Measurements from ENCODE around the gene DMRT1. TPM values are rescaled to one million over a fixed set of nuclear protein-coding genes. Genes with fewer than 3 reads are reported as not detected.

Gene DMRT1
- total RNA-seq, 1 experiment from 2014 or later: not detected

DNA sequence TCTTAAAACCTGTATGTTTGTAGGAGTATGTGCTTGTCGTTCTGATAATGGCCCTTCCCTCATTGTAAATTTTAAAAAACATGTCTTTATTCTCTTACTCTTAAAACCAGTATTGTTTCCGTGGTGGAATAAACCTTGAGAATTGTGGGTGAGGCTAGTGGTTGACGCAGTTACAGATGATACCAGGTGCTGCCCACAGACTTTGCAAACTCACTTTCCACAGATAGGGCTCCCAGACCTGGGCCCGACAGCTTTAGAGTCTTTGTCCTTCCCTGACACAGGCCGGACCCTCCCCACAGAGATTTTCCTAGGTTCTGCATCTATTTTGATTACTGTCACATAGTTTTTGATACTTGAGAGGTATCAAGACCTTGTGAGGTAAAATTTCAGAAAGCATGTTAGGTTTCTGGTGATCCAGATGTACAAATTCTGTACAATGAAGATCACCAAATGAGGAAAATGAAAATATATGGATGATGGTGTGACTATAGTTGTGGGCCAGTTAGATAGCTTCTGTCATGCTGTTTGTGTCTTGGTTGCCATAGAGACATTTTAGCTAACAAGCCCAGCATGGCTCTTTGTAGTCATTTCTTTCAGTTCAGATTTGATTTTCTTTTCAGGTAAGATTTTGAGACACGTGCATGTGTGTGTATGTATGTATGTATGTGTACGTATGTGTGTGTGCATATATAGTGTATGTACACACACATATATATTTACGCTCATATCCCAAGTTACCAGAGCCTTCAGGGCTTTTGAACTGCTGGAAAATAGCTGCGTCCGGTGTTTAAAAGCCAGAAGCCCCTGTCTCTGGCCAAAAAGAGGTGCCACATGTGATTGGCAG lies 33.8 kb downstream of the DMRT1 start (continued):
- TF ChIP-seq GRHL2 (CRISPR knock-in tag; IDR thresholded peaks at IDR 0.05; ENCODE audit: insufficient replicate concordance, severe bottlenecking) (no peak), NFATC4 (CRISPR knock-in tag; IDR thresholded peaks at IDR 0.05) (no peak), ZNF138 (CRISPR knock-in tag; conservative IDR thresholded peaks at IDR 0.05) (no peak), SMAD3 (CRISPR knock-in tag; IDR thresholded peaks at IDR 0.05; ENCODE audit: borderline replicate concordance) (no peak), ATF1 (CRISPR knock-in tag; IDR thresholded peaks at IDR 0.05) (no peak), TEAD1 (CRISPR knock-in tag; IDR thresholded peaks at IDR 0.05) (no peak), FOXP1 (CRISPR knock-in tag; IDR thresholded peaks at IDR 0.05; ENCODE audit: borderline replicate concordance) (no peak), ZNF121 (CRISPR knock-in tag; IDR thresholded peaks at IDR 0.05) (no peak)
- TF ChIP-seq, protein P1, sequence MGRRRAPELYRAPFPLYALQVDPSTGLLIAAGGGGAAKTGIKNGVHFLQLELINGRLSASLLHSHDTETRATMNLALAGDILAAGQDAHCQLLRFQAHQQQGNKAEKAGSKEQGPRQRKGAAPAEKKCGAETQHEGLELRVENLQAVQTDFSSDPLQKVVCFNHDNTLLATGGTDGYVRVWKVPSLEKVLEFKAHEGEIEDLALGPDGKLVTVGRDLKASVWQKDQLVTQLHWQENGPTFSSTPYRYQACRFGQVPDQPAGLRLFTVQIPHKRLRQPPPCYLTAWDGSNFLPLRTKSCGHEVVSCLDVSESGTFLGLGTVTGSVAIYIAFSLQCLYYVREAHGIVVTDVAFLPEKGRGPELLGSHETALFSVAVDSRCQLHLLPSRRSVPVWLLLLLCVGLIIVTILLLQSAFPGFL (CRISPR knock-in tag; IDR thresholded peaks at IDR 0.05; ENCODE audit: borderline replicate concordance): no peak
- TF ChIP-seq, protein P2, sequence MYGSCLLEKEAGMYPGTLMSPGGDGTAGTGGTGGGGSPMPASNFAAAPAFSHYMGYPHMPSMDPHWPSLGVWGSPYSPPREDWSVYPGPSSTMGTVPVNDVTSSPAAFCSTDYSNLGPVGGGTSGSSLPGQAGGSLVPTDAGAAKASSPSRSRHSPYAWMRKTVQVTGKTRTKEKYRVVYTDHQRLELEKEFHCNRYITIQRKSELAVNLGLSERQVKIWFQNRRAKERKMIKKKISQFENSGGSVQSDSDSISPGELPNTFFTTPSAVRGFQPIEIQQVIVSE (CRISPR knock-in tag; IDR thresholded peaks at IDR 0.05; ENCODE audit: borderline replicate concordance): no peak
- TF ChIP-seq, protein P3, sequence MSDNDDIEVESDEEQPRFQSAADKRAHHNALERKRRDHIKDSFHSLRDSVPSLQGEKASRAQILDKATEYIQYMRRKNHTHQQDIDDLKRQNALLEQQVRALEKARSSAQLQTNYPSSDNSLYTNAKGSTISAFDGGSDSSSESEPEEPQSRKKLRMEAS (CRISPR knock-in tag; IDR thresholded peaks at IDR 0.05): no peak

DNA sequence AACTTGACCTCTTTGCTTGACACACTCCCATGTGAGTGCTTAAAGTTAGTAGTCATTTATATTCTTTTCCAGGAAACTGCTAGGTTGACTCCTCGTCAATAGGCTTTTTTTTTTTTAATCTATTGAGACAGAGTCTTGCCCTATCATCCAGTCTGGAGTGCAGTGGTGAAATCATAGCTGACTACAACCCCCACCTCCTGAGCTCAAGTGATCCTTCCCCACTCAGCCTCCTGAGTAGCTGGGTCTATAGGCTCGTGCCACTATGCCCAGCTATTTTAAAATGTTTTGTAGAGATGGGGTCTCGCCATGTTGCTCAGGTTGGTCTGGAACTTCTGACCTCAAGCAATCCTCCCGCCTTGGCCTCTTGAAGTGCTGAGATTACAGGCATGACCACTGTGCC lies 34.9 kb downstream of the DMRT1 start:
- ATAC-seq (no peak), DNase-seq (ENCODE audit: low spot score) (no peak)
- no peaks in the 10 kb centered on the region for H3K36me3 Mint-ChIP-seq
- H3K27me3 Mint-ChIP-seq (ENCODE audit: low read depth): no peaks in the 10 kb centered on the region; the same call in 1 of the 2 replicates
- no peak overlapping the region for H3K4me3 Mint-ChIP-seq
- H3K9me3 Mint-ChIP-seq: no peaks in the 10 kb centered on the region
- CTCF ChIA-PET: interaction anchor here (1.6 to 2.1 kb wide), 3 partner anchors 52 to 133 kb away, joined by 5 to 7 read pairs (median 5); no protein-coding TSS in a partner anchor
- no peaks in the 10 kb centered on the region for H3K4me1 Mint-ChIP-seq
- H3K27ac Mint-ChIP-seq: no peak overlapping the region
- POLR2A ChIA-PET: no interaction called here
- TF ChIP-seq TCF7 (CRISPR knock-in tag; IDR thresholded peaks at IDR 0.05; ENCODE audit: low read depth) (no peak), SMAD3 (CRISPR knock-in tag; IDR thresholded peaks at IDR 0.05; ENCODE audit: borderline replicate concordance) (no peak), ZNF263 (CRISPR knock-in tag; IDR thresholded peaks at IDR 0.05; ENCODE audit: low read depth) (no peak), NR2C2 (CRISPR knock-in tag; IDR thresholded peaks at IDR 0.05) (no peak), TEAD4 (CRISPR knock-in tag; IDR thresholded peaks at IDR 0.05) (no peak), ZNF317 (CRISPR knock-in tag; IDR thresholded peaks at IDR 0.05; ENCODE audit: borderline replicate concordance, low read depth) (no peak), NR3C1 (CRISPR knock-in tag; conservative IDR thresholded peaks at IDR 0.05; ENCODE audit: low read depth) (no peak), OVOL2 (CRISPR knock-in tag; IDR thresholded peaks at IDR 0.05; ENCODE audit: borderline replicate concordance) (no peak), CREM (CRISPR knock-in tag; IDR thresholded peaks at IDR 0.05) (no peak), NFATC4 (CRISPR knock-in tag; IDR thresholded peaks at IDR 0.05) (no peak)
- TF ChIP-seq, protein P4, sequence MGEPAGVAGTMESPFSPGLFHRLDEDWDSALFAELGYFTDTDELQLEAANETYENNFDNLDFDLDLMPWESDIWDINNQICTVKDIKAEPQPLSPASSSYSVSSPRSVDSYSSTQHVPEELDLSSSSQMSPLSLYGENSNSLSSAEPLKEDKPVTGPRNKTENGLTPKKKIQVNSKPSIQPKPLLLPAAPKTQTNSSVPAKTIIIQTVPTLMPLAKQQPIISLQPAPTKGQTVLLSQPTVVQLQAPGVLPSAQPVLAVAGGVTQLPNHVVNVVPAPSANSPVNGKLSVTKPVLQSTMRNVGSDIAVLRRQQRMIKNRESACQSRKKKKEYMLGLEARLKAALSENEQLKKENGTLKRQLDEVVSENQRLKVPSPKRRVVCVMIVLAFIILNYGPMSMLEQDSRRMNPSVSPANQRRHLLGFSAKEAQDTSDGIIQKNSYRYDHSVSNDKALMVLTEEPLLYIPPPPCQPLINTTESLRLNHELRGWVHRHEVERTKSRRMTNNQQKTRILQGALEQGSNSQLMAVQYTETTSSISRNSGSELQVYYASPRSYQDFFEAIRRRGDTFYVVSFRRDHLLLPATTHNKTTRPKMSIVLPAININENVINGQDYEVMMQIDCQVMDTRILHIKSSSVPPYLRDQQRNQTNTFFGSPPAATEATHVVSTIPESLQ (CRISPR knock-in tag; IDR thresholded peaks at IDR 0.05): no peak
- TF ChIP-seq, protein P5, sequence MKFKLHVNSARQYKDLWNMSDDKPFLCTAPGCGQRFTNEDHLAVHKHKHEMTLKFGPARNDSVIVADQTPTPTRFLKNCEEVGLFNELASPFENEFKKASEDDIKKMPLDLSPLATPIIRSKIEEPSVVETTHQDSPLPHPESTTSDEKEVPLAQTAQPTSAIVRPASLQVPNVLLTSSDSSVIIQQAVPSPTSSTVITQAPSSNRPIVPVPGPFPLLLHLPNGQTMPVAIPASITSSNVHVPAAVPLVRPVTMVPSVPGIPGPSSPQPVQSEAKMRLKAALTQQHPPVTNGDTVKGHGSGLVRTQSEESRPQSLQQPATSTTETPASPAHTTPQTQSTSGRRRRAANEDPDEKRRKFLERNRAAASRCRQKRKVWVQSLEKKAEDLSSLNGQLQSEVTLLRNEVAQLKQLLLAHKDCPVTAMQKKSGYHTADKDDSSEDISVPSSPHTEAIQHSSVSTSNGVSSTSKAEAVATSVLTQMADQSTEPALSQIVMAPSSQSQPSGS (CRISPR knock-in tag; IDR thresholded peaks at IDR 0.05; ENCODE audit: borderline replicate concordance, low read depth): no peak
- TF ChIP-seq, protein P6, sequence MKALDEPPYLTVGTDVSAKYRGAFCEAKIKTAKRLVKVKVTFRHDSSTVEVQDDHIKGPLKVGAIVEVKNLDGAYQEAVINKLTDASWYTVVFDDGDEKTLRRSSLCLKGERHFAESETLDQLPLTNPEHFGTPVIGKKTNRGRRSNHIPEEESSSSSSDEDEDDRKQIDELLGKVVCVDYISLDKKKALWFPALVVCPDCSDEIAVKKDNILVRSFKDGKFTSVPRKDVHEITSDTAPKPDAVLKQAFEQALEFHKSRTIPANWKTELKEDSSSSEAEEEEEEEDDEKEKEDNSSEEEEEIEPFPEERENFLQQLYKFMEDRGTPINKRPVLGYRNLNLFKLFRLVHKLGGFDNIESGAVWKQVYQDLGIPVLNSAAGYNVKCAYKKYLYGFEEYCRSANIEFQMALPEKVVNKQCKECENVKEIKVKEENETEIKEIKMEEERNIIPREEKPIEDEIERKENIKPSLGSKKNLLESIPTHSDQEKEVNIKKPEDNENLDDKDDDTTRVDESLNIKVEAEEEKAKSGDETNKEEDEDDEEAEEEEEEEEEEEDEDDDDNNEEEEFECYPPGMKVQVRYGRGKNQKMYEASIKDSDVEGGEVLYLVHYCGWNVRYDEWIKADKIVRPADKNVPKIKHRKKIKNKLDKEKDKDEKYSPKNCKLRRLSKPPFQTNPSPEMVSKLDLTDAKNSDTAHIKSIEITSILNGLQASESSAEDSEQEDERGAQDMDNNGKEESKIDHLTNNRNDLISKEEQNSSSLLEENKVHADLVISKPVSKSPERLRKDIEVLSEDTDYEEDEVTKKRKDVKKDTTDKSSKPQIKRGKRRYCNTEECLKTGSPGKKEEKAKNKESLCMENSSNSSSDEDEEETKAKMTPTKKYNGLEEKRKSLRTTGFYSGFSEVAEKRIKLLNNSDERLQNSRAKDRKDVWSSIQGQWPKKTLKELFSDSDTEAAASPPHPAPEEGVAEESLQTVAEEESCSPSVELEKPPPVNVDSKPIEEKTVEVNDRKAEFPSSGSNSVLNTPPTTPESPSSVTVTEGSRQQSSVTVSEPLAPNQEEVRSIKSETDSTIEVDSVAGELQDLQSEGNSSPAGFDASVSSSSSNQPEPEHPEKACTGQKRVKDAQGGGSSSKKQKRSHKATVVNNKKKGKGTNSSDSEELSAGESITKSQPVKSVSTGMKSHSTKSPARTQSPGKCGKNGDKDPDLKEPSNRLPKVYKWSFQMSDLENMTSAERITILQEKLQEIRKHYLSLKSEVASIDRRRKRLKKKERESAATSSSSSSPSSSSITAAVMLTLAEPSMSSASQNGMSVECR (CRISPR knock-in tag; IDR thresholded peaks at IDR 0.05; ENCODE audit: borderline replicate concordance): no peak
- TF ChIP-seq, protein P7, sequence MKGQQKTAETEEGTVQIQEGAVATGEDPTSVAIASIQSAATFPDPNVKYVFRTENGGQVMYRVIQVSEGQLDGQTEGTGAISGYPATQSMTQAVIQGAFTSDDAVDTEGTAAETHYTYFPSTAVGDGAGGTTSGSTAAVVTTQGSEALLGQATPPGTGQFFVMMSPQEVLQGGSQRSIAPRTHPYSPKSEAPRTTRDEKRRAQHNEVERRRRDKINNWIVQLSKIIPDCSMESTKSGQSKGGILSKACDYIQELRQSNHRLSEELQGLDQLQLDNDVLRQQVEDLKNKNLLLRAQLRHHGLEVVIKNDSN (CRISPR knock-in tag; IDR thresholded peaks at IDR 0.05): no peak
